Stimulated activated CD8-positive, alpha-beta memory T cell treated with anti-CD3 and anti-CD28 coated beads, Interleukin-12 subunit alpha, Interleukin-12 subunit beta, amount 100 ng/mL, for 4 hours (primary cell): Measurements from ENCODE around the gene VCAN.

Source experiments
- DNase-seq: peaks from one replicate; pipeline ENCODE4 v3.0.0-alpha.2; 2020; ENCODE audit warnings: low read depth

VCAN gene

DNA sequence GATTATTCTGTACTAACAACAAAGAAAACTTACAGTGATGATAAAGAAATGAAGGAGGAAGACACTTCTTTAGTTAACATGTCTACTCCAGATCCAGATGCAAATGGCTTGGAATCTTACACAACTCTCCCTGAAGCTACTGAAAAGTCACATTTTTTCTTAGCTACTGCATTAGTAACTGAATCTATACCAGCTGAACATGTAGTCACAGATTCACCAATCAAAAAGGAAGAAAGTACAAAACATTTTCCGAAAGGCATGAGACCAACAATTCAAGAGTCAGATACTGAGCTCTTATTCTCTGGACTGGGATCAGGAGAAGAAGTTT, 67.9 kb downstream of the VCAN start:
- DNase-seq: no peak

DNA sequence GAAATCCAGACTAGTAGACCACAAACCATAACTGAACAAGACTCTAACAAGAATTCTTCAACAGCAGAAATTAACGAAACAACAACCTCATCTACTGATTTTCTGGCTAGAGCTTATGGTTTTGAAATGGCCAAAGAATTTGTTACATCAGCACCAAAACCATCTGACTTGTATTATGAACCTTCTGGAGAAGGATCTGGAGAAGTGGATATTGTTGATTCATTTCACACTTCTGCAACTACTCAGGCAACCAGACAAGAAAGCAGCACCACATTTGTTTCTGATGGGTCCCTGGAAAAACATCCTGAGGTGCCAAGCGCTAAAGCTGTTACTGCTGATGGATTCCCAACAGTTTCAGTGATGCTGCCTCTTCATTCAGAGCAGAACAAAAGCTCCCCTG, 68.6 kb downstream of the VCAN start:
- no peak for DNase-seq

DNA sequence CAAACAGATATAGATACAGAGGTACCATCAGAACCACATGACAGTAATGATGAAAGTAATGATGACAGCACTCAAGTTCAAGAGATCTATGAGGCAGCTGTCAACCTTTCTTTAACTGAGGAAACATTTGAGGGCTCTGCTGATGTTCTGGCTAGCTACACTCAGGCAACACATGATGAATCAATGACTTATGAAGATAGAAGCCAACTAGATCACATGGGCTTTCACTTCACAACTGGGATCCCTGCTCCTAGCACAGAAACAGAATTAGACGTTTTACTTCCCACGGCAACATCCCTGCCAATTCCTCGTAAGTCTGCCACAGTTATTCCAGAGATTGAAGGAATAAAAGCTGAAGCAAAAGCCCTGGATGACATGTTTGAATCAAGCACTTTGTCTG, 69.2 kb downstream of the VCAN start:
- DNase-seq: no peak

DNA sequence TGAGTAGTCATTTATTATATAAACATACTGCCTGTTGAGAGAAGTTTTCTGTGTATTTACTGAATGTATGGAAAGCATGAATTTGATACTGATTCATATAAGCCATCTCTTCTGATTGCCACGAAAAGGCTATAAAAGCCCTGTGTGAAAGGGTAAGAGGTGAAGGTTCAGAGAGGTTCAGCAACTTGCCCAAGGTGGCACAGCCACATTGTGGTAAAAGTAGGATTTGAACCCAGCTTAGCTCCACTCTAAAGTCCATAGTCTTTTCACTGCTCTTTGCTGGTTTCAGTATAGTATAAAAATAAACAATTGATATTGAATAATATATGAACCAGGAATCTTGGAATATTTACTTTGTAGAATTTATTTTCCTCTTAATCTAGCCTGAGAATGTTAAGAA, 71.3 kb downstream of the VCAN start:
- no peak for DNase-seq

GRCh38 chr5:83543898-83544297, 72.4 kb downstream of the VCAN start:
- no peak for DNase-seq

DNA sequence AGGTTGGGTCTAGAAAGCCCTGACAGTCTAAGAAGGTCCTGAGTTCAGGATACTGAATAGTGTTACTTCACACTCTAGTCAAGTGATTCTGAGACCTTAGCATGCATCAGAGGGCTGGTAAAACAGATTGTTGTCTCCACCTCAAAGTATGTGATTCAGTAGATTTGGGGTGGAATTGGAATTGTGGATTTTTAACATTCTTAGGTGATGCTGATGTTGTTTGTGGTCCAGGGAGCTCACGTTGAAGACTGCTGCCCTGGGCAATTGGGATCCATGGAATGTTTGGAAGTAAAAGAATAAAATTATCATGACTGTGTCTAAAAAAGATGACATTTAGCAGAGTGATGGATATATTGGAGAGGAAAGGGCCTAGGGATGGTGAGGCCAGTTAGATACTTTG, 75.6 kb downstream of the VCAN start:
- no peak for DNase-seq

GRCh38 chr5:83547889-83548288, 76.3 kb downstream of the VCAN start:
- DNase-seq: no peak

DNA sequence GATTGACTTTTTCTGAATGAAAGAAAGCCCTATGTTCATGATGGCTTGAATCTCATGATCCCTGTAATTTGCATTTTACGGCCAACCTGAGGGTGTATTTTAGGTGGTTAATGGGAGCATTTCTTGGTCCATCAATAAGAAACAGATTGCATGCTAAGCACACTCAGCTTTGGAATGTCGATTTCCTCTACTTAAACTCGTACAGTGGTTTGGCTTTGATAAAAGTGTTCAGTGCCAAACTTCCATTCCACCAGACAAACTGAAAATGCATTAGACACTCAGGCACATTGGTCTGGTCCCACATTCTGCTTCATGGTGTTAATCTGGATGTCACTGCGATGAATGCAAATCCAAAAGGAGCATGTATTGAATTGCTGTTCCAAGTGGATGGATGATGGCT, 77.0 kb downstream of the VCAN start:
- DNase-seq: no peak

DNA sequence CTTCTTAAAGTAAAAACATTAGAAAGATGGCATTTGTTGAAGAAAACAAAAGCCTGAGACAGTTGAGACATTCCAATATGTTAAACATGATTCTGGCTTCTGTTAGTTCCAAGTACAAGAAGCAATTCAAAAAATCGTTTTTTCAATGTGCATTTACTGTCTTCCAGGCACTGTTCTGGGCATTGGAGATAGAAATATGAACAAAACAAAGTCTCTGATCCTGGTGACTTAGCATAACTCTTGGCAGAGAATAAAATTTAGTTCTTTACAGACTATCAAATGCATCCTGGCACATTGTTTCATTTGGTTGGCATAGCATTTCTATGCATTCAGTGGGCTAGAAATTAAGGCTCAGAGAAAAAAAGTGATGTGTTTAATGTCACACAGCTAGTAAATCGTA, 77.5 kb downstream of the VCAN start:
- no peak for DNase-seq

DNA sequence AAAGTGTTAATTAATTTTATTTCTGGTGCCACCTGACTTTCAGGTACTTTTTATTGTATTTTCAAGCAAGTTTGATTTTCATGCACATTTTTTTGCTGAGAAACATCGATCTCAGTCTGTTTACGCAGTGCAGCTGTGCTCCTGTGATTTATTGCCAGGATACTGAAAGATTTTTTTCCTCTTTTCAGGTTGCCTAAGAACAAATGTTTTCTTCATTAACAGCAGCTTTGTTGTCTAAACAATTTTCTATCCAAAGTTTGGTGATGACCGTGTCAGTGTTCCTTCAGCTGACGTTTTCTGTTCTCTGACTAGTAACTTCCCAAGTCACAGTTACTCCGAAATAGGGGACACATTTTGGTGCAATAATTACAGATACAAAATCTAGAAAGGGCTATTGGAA, 78.1 kb downstream of the VCAN start:
- no peak for DNase-seq

DNA sequence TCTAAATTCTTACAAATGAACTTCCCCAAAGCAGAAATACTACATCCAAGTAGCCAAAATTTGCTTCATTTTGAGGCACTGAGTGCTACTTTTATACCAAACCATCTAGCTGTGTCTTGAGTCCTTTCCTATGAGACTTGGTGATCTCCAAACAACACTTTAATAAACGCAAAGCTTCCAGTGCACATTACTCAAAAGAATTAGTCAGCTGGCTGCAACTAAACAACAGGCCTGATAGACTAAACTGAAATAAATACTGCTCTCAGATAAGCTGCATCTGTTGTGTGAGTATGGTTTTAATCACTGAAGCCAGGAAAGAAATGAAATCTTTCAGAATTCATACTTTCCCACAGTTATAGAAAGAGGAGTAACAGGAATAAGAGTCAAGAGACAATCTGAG, 80.3 kb downstream of the VCAN start:
- no peak for DNase-seq

DNA sequence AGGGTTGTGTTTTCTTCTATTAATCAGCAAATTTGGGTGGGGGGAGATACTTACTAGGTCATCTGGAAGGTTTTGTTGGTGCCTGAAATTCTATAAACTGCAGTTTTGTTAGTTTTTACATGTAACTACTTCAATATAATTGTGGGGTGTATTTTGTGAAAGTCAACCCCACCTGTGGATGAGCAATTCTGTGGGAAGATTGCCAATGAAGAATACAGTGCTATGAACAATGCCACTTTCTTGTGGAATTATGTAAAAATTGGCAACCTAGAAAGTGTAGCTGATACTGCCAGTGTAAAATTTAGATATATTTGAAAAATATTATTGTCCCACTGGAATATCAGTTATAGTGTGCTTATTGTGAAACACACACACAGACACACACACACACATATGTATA, 80.7 kb downstream of the VCAN start:
- no peak for DNase-seq

- no peak for DNase-seq
These were observed 81.5 kb downstream of the VCAN start for GRCh38 chr5:83553000-83553486.

GRCh38 chr5:83554133-83554532, 82.6 kb downstream of the VCAN start:
- no peak for DNase-seq

GRCh38 chr5:83554686-83555085, 83.1 kb downstream of the VCAN start:
- DNase-seq: no peak

GRCh38 chr5:83555263-83555662, 83.7 kb downstream of the VCAN start:
- no peak for DNase-seq

DNA sequence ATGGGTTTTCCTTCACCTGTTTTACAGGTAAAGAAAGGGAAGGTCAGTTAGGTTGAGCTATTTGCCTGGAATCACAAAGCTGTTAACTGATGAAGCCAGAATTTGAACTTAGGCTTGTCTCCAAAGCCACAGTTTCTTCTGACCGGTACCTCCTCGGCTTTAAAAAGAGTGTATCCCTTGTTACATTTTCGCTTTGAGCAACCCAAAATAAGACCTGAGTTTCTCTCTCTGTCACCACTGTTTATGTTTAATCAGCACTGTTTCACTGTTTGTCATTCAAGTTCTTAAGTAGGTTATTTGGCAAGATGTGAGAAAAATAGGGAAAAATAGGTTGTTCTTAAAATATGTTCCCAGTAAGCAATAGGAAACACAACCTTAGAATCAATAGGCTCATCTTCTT, 84.6 kb downstream of the VCAN start:
- DNase-seq: no peak

GRCh38 chr5:83559118-83559785, 87.7 kb downstream of the VCAN start:
- DNase-seq: no peak

DNA sequence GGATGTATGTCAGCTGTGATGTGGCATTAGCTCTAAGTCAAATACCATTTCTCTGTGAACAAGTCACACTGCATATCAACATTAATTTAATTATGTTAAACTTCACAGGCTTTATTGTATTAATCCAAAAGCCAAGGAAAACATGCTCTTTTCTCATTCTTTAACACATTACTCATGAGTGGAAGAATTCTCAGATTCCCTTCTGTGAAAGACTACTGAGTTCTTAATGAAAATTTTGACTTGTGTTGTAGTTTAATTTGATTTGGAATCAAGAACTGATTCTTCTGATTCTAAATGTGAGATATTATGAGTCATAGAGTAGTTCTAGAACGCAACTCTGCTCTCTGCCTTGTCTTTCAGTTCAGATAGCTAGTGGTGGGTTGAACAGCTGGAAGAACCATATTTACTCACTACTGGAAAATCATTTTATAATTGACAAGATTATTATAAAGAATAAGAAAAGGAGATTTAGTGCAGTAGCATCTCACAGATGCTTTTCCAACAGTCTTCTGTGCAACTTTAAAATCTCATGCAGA, 90.6 kb downstream of the VCAN start:
- no peak for DNase-seq

GRCh38 chr5:83562791-83563557, 91.4 kb downstream of the VCAN start:
- no peak for DNase-seq

DNA sequence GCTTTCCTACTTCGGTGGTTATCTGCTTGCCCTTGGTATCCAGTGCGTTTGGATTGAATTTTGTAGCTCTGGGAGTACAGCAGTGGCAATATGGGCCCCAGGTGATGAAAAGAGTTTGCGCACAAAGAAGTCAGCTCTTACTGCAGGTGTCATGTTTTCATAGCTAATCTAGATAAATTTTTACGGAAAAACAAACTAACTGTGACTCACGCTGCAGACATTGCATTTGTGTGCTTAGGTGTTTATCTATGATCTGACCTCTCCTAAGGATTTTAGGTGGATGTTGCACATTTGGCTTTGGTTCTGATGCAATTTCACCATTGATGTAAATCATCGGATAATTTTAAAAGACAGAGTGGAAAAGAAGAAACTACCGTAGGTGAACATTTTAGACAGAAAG, 92.1 kb downstream of the VCAN start:
- no peak for DNase-seq

GRCh38 chr5:83564069-83564749, 92.7 kb downstream of the VCAN start:
- no peak for DNase-seq

- no peak for DNase-seq
These were observed 96.2 kb downstream of the VCAN start for GRCh38 chr5:83567741-83568140.
